GM21447 (cell line): ENCODE data around the gene FBXO38.

Experiments
- ATAC-seq: cut with Tn5 transposase; IDR thresholded peaks from one replicate; pipeline ENCODE4 v1.9.1; 2021; ENCODE audit not compliant: unreplicated experiment

FBXO38 gene

DNA sequence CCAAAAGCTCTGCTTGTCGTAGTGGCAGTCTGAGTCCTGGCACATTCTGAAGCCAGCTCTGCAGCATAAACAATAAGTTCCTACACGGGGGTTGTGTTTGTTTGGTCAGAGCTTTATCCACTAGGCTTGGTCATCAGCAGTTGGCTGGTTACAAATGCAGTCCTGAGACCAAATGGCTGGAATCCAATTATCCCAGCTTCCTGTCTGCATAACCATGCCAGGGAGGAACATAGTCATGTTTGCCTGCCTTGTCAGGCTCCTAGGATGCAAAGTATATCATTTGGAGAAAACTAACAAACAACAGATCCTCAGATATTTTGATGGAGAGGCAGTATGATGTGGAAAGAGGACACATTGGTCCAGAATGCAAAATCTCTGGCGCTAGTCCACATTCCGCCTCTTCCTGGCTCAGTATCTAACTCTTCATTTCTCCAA is 85.8 kb downstream of the FBXO38 start:
- ATAC-seq: no peak

DNA sequence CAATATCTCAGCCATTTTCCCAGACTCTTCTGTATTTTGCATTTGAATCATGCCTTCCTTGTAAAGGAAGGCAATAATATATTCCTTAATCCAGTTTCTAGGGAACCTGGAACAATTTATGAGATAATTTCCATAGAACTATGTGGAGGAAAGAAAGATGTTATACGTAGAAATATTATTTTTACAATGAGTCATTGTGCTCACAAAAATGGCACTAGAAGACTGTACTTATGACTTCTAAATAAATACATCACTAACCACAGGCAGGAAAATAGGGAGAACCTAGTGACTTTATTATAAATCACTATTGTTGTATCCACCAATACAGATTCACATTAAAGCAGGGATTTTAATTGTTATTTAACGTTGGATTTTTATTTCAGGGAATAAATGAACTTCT is 87.6 kb downstream of the FBXO38 start:
- ATAC-seq: no peak

DNA sequence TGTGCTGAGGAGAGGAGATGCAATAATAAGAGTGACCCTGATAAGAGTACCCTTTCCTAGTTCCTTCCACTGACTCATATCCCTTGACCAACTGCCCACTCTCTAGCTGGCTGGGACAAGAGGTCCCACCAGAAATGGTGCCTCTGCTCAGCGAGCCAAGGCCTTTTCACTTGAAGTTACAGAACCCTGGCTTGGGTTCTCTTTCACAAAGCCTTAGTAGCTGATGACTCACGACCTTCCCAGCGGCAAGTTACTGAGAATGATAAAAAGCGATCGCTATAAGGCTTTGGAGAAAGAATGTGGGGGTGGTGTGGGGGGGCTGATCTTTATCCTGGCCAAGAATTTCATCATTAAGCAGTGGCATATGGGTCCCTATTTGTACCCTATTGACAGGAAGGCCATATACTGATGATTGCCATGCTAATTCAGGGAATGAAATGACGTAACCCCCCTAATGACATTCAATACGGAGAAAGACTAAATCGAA is 90.3 kb downstream of the FBXO38 start:
- ATAC-seq: no peak

DNA sequence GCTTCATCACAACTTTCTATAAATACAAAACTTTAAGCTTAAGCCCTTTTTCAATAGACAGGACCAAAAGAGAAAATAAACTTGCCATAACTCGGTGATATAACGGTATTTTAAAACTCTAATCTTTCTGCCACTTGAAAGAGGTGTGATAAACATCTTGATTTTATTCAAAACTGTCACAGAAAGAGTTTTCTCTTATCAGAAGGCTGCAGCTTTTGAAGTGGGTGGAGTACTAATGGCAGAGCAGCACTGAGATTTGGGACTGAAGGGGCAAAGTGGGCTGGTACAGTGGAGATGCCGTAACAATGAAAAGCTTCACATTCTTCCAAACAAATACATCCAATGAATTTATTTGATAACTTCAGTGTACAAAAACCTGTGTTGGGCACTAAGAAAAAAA is 92.5 kb downstream of the FBXO38 start:
- ATAC-seq: no peak

DNA sequence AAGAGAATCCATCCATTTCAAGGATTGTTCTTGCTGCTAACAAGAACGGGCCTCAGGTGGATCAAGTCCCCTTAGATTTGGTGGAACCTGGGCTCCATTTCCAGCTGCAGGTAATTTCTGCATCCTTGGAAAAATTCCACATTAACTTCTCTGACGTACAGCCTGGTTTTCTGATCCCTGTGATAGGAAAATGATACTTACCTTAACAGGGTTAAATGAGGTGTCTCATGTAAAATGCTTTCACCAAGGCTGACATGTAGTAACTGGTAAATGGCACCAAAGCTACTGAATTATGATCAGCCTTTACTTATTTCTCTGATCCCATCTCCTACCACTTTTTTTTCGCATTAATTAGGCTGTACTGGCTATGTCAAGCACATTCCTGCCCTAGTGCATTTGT is 93.7 kb downstream of the FBXO38 start:
- no peak for ATAC-seq

DNA sequence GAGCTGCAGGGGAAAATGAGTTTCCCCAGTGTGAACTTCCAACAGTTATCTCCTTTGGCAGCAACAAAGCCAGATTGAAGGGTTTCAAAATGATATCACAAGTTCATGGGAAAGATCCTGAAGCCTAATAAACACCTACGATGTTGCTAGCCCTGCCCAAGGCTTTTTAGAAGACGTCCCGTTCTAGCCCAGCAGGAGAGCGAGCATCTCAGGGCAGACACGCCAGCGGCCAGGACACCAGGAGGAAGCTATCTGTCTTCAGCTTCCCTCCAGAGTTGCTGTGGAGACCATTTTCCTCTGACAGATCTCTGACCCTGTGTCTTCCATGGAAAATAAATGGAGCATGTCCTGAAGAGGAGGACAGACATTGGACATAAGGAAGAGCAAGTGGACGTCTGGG is 98.4 kb downstream of the FBXO38 start:
- no peak for ATAC-seq

DNA sequence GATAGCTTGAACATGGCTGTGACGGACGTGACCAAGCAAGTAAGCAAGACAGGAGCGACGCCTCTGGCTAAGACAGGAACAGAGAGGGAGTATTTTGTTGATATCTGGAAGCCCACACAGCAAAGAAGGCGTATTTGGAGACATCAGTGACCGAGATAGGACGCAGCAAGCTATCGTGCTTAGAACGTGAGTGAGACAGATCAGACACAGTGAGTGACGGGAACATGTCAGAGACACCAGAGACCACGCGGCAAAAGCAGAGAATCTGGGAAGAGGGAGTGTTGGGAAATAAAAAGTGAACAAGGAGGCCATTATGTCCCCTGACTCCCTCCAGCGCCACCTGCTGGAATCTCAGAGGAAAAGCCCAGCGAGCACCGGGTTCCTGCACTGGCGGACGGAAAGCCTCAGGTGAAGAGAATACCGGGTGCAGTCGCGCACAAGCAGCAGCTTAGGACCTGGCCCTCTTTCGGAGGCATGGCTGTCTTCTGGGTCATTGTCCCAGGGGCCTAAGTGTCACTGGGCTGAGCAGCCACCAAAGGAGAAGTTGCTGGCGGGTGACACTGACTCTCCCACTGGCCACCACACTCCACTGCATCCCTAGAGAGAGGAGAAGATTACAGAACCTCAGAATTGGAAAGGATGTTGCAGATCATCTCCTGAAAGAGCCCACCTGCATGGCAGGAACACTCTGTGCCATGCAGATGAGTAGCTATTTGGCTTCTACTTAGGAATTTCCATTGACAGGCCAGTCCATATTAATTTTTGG is 99.1 kb downstream of the FBXO38 start:
- ATAC-seq: peak; percentile 89

DNA sequence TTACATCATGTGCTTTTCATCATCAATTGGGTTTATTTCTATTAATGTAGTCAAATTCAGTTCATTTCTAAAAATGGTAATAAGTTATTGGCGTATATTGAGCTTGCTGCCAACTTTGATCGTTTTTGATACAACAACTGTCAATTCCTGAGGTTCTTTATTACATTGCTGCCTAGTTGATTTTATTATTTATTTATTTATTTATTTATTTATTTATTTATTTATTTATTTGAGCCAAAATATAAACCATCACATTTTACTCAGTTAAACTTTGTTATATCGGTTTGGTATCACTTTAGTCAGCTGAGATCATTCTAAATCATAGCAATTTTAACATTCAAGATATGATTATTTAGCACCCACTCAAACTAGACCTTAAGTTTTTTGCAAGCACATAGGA is 100.0 kb downstream of the FBXO38 start:
- ATAC-seq: no peak

DNA sequence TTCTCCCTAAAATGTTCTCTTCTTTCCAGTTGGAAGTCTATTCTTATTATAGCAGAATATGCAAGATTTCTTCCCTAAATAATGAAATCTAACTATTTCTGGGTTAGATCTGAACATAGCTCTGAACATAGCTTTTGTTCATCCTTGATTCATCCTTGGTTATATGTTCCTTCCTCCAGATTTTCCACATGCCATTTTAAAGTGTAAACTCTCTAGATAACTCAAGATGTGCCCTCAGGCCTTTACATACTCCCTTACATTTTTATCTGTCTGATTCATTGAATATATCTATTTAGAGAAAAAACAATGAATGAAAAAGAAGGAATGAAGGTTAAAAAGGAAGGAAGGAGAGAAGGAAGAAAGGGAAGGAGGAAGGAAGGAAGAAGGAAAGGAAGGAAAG is 100.9 kb downstream of the FBXO38 start:
- no peak for ATAC-seq

DNA sequence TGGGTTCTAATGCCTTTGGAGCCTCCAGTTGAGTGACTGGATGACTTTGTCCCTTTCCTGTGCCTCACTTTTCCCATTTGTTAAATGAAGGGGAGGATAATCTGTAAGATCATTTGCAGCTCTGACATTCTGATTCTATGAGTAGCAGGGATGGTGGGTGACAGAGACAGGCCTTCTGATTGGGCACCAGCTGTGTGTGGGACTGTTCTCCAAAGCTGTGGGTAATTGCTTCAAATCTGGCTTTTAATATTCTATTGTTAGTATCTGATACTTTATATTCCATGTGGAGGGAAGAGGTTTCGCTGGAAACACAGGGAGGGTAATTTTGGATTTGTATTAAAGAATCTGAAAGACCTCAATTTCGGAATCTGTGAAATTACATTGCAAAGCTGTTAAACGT is 102.7 kb downstream of the FBXO38 start:
- ATAC-seq: no peak

DNA sequence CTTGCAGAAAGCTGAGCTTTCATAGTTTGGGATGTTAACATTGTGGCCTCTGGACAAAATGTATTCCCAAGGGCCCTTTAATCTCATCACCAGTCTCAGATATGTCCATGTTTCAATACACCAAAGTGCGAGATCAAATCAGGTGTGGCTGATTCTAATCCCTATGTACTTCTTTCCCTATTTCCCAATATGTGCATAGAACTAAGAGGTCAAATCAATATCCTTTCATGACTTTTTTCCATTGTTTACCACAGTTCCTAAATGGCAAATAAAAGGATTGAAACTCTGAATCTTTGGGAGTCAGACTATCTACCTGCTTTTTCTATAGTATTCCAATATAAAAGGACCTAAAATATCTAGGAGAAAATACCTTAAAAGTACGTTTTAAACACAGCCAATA is 105.0 kb downstream of the FBXO38 start:
- ATAC-seq: no peak

DNA sequence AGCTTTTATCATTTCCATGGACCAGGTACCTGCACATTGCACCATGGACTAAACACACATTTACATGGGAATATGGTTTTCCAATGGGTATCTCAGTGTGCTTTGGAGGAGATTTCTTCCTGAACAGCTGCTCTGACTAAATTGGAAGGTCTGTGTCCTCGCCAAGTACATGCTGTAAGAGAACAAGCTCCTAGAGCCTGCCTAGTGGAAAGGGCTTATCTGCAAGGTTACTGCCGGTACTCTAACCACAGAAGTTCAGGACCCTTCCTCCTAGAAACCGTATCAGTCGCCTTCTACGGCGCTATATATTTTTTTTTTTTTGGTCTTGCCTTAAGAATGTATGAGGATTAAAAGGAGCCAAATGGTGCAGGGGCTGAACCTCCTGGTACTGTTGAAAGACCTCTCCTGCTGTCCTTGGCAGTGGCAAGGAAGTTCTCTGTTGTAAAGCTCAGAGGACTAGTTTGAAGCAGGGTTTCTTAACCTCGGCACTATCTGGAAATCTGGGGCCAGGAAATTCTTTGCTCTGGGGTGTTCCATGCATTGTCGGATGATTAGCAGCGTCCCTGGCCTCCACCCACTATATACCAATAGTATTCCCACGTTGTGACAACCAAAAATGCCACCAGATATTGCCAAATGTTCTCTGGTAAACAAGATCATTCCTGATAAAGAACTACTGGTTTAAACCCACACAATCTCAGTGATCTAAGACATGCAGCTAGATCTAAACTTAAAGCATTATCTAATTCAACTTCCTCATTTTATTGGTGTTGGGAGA is 107.4 kb downstream of the FBXO38 start:
- no peak for ATAC-seq

DNA sequence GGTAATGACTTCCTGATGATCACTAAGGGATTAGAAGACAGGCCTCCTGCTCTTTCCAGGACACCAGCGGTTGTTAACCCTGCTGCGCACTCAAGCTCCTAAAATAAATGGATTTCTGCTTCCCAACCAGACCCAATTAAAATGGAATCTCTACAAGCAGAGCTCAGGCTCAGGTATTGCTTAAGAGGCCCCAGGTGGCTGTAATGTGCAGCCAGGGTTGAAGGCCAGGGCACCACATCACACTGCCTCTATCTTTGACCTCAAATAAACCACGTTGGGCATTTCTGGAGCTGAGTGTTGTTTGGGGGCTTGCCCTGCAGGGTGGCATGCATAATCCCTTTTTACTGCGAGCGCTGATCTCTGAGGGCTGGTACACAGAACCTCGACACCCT is 108.0 kb downstream of the FBXO38 start:
- no peak for ATAC-seq

DNA sequence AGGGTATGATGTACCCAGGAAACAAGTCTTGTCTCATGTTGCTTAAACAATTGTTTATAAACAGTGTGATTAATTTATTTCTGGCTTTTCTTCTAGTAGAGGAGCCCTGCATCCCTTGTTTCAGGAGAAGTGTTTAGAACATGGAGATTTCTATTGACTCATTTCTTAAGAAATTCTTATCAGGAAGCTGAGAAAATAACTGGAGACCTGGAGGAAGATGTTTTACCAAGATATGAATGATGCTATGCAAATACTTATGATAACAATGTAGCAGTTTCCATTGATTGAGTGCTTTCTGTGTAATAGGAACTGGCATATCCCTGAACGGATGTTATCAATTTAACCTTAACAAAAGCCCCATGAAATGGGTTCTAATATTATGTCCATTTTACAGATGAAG is 108.6 kb downstream of the FBXO38 start:
- no peak for ATAC-seq
